BJ (cell line): Measurements from ENCODE around the gene KCND3. TPM values are rescaled to one million over a fixed set of nuclear protein-coding genes. Genes with fewer than 3 reads are reported as not detected.
A peak's percentile ranks its signal among the peaks of the same experiment; 100 is the strongest.

Source experiments
- CTCF ChIA-PET: fragments of 350-600 bp; formaldehyde crosslinking; extraction: SDS; loops from one replicate; lab custom pipeline; 2021; ENCODE audit warnings: antibody characterized with exemption, inconsistent platforms; lab: Yijun Ruan, JAX
- POLR2A ChIA-PET: fragments of 300-600 bp; sonication (Branson Sonifier 250); formaldehyde crosslinking; extraction: SDS; loops from one replicate; lab custom pipeline; 2021; ENCODE audit warnings: antibody characterized with exemption; lab: Charles Lee
- DNase-seq: peaks from one replicate; pipeline ENCODE4 v3.0.0-alpha.2; 2011; ENCODE audit warnings: low read depth
- H3K27me3 ChIP-seq: 2 replicates; pipeline ENCODE4 v1.6.0; 2011; ENCODE audit warnings: low read length; ENCODE audit not compliant: control insufficient read depth, insufficient read depth
- H3K36me3 ChIP-seq: 2 replicates; pipeline ENCODE4 v1.5.1; 2011; ENCODE audit warnings: low read length; ENCODE audit not compliant: control insufficient read depth, insufficient read depth
- H3K4me3 ChIP-seq: 2 replicates; pipeline ENCODE4 v1.5.1; 2011; ENCODE audit warnings: low read depth, mild to moderate bottlenecking, control low read depth, low read length
- polyA plus RNA-seq: library from polyadenylated mRNA; depleted of rRNA; stranded (reverse); fragments of >200 nt; gene quantifications from 2 replicates; pipeline ENCODE4 v1.2.3, GENCODE V29; 2011
- TF ChIP-seq, protein P1 (sequence below): IDR thresholded peaks from 2 replicates; pipeline ENCODE4 v1.5.1; 2011; ENCODE audit warnings: low read depth, mild to moderate bottlenecking, control low read depth, inconsistent platforms, low read length, moderate library complexity; ENCODE audit not compliant: insufficient read depth

Gene KCND3
- polyA plus RNA-seq, 1 experiment: 3.6 TPM

DNA sequence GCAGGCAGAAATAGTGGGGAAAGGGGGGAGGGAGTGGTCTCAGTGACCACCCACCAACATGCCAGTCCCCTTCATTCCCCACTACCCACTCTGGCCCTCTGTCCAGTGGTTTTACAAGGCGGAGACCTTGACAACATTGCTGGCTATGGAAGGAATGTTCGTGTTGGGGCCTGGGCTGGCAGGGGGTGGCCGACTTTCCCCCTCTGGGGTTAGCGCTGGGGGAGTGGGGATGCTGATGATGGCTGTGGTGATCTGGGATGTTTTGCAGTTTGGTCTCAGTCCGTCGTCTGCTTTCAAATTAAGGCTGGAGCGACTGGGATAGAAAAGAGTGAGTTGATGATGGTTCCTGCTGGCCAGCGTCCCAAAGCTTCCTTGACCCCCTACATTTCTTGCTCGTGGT, 213.5 kb downstream of the KCND3 start:
- Histone ChIP-seq H3K27me3 (no peaks in the 10 kb centered on the region), H3K36me3 (no peaks in the 10 kb centered on the region), H3K4me3 (no peak overlapping the region)
- TF ChIP-seq, protein P1, sequence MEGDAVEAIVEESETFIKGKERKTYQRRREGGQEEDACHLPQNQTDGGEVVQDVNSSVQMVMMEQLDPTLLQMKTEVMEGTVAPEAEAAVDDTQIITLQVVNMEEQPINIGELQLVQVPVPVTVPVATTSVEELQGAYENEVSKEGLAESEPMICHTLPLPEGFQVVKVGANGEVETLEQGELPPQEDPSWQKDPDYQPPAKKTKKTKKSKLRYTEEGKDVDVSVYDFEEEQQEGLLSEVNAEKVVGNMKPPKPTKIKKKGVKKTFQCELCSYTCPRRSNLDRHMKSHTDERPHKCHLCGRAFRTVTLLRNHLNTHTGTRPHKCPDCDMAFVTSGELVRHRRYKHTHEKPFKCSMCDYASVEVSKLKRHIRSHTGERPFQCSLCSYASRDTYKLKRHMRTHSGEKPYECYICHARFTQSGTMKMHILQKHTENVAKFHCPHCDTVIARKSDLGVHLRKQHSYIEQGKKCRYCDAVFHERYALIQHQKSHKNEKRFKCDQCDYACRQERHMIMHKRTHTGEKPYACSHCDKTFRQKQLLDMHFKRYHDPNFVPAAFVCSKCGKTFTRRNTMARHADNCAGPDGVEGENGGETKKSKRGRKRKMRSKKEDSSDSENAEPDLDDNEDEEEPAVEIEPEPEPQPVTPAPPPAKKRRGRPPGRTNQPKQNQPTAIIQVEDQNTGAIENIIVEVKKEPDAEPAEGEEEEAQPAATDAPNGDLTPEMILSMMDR: no peak
- POLR2A ChIA-PET: no interaction called here
- no peak for DNase-seq
- CTCF ChIA-PET: no interaction called here

DNA sequence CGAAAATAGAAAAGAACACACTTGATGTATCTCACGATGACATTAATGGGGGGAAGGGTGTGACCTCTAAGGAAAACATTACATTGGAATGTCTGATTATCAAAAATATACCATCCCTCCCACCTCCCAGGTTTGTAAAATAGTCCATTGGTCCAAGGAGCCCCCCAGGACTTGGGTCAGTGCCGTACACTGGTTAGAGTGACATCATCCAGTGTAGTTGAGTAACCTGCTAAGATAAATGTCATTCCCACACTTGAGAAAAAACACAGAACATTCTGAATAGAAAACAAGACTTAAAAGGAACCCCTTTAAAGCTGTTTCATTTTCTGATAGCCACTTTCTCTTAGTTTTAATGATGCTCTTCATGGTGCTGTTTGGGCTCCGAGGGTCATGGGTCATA, 218.6 kb downstream of the KCND3 start:
- no peak overlapping the region for H3K4me3 ChIP-seq
- ChIA-PET POLR2A (no interaction called here), CTCF (interaction anchor here (0.7 to 1.3 kb wide), 4 partner anchors 10 to 623 kb away, joined by 3 to 6 read pairs (median 4); no protein-coding TSS in a partner anchor)
- 0 out of 2 replicates have a peak, but pooled peaks cover 2% of the 10 kb centered on the region for H3K36me3 ChIP-seq
- no peak for DNase-seq
- TF ChIP-seq, protein P1: no peak
- no peaks in the 10 kb centered on the region for H3K27me3 ChIP-seq

DNA sequence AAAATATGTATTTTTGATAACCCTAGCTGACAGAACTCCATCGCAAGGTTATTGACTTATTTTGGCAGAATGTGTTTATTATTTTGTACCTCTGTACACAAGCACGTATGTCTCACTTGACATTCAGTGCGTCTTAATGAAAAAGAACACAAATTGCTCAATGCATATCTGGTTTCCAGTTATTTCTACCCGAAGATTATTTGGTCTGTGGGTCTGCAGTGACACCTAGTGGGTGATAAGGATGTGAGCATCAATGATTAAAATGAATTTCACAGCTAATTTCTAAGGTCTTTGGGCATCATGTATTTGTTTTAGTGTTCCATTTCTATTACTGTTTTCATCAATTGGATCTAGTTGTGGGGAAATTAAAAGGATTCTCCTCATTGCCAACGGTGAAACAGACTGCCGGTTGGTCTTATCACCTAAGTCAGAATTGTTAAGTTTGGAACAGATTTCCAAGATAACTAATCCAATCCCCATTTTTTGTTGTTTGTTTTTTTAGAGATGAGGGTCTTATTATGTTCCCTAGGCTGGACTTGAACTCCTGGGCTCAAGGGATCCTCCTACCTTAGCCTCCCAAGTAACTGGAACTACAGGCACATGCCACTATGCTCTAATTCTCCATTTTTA, 219.8 kb downstream of the KCND3 start:
- Histone ChIP-seq H3K27me3 (no peaks in the 10 kb centered on the region), H3K4me3 (no peak overlapping the region), H3K36me3 (0 out of 2 replicates have a peak, but pooled peaks cover 2% of the 10 kb centered on the region)
- ChIA-PET POLR2A (no interaction called here), CTCF (interaction anchor here (0.6 to 5.5 kb wide), 25 partner anchors 8 to 600 kb away, joined by 3 to 50 read pairs (median 4); partner anchors contain the start of gene DDX20)
- DNase-seq: no peak
- TF ChIP-seq, protein P1: peak; percentile 74

DNA sequence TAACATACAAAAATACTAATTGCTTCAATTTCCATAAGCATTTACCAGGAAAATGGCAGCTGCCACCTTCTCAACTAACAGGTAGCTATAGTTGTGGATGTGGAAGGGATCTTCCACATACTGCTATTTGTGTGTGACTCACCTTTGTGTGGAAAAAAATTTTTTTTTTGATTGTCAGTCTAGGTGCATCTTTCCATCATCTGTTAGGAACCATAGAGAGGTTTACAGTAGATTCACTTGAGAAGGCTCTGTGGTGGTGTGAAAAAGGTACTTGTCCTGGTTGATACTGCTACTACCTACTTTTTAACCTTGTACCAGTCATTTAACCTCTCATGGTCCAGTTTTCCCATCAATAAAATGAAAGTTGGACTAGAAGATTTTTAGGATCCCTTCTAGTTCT, 220.8 kb downstream of the KCND3 start:
- ChIA-PET CTCF (interaction anchor here (0.9 to 5.5 kb wide), 14 partner anchors 8 to 601 kb away, joined by 3 to 50 read pairs (median 8); partner anchors contain the start of gene DDX20), POLR2A (interaction anchor here (0.6 kb wide), 1 partner anchor 32 kb away, joined by 5 read pairs; no protein-coding TSS in a partner anchor)
- TF ChIP-seq, protein P1: no peak
- no peak for DNase-seq
- no peak overlapping the region for H3K4me3 ChIP-seq
- no peaks in the 10 kb centered on the region for H3K27me3 ChIP-seq
- H3K36me3 ChIP-seq: 0 out of 2 replicates have a peak, but pooled peaks cover 2% of the 10 kb centered on the region

DNA sequence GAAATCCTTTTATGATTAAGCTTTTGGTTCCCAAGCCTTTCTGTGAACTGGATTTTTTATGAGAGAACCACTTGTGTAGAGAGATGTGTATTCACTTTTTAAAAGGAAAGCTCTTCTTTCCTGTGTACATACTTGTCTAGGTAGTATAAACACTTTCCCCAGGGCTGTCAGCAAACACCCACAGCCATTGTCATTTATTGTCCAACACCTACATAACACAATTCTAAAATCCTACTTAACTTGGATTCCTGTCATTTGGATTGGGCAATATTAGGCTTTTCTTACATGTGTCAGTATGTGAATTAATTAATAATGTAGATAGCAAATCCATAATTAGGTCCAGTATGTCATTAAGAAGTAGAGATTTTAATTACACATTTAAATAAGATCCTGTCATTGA, 221.4 kb downstream of the KCND3 start:
- POLR2A ChIA-PET: no interaction called here
- CTCF ChIA-PET: interaction anchor here (0.9 to 5.5 kb wide), 10 partner anchors 12 to 354 kb away, joined by 3 to 50 read pairs (median 8); partner anchors contain the start of gene DDX20
- no peak for DNase-seq

More for the DNA sequence above, 221.4 kb downstream of the KCND3 start:
- Histone ChIP-seq H3K27me3 (no peaks in the 10 kb centered on the region), H3K36me3 (peaks cover 3% of the 10 kb centered on the region), H3K4me3 (no peak overlapping the region)
- TF ChIP-seq, protein P1: no peak
